NCI-H1105 (cell line): ENCODE measurements around the gene RALGPS1.
A peak's percentile ranks its signal among the peaks of the same experiment; 100 is the strongest.

Experiments used
- DNase-seq: peaks from one replicate; lab custom pipeline; 2025; lab: John Stamatoyannopoulos, UW

The RALGPS1 gene

DNA sequence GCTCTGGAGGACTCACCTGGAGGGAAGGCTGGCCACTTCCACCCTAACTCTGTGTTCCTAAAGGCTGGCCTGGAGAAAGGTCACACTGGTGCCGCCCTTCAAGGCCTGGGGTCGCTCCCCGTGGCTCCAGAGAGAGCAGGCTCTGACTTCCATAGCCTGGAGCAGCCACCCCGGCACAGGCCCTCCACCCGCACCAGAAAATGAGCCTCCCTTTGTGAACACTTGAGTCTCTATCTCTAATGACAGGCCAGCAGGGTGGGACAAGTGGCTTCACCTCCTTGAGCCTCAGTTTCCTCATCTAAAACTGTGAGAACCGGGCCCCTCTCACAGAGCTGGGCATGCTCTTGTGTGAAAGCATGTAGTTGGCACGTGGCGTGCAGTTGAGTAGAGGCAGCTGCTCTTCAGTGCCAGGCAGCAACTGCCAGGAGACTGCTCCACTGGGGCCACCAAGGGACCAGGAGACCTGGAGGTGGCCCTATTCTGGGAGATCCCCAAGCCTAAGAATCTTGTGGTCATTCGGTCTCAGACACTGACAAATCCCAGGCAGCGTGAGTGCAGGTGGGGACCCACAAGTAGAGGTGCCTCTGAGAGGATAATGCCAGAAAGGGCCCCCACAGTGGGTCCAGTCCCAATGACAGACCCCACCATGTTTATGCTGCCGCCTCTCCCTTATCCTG lies 293.3 kb downstream of the RALGPS1 start:
- no peak for DNase-seq

DNA sequence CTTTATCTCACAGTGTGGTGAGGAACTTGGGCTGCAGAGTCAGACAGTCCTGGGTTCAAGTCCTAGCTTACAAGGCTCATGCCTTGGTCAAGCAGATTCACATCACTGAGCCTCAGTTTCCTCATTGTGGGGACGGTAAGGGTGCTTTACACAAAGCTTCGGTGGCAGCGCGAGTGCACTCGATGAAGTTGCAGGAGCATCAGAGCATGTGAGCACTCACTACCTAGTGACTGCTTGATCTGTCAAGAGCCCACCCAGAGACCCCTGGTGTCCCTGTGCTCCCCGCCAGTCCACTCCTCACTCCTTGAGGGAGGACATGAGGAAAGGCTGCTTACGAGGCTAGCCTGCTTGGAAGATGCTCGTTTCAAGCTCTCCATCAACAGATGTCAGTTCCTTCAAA lies 293.8 kb downstream of the RALGPS1 start:
- DNase-seq, result no peak

DNA sequence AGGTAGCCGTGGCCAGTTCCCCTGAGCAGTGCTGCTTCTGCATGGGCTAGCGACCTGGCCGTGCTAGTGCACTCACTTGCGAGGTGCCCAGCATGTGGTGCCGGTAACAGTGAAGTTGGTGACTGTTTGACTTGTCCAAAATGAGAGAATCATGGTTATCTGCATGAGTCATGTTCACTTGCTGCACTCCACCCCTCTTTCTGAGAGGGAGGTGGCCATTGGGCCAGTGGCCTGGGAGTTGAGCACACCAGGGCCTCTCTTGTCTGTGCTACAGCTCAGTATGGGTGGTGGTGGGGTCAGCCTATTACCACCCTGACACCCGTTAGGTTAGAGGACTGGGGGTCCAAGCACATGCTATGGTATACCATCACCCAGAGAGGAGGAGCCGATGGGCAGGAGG lies 294.6 kb downstream of the RALGPS1 start:
- no peak for DNase-seq

DNA sequence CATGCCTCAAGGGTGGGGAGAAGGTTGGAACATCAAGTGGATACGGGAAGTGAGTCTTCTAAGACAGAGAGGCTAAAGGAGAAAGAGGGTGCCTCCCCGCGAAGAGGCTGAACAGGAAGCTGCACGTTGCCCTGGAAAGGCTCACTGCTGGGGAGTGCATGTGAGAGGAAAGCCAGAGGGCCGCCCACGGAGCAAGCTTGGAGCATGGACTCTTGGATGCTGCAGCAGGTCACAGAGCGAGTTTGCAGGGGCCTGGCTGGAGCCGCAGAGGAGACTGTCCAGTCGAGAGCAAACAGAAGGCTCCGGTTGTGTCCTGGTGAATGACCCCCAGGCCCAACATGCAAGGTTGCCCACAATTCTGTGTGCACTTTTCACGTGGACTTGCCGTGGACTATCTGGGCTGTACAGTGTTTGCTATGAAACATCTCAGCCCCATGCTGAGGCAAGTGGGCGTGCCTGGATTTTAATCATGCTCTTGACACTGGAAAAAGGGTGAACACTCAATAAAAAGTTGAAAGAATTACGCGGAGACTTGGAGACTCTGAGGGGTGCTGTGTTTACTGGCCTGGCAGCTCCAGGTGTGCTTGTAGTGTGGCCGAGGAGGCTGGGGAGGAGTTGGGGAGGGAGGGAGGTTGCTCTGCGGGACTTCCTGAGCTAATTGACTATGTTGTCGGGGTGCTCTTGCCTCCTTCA lies 295.5 kb downstream of the RALGPS1 start:
- no peak for DNase-seq

DNA sequence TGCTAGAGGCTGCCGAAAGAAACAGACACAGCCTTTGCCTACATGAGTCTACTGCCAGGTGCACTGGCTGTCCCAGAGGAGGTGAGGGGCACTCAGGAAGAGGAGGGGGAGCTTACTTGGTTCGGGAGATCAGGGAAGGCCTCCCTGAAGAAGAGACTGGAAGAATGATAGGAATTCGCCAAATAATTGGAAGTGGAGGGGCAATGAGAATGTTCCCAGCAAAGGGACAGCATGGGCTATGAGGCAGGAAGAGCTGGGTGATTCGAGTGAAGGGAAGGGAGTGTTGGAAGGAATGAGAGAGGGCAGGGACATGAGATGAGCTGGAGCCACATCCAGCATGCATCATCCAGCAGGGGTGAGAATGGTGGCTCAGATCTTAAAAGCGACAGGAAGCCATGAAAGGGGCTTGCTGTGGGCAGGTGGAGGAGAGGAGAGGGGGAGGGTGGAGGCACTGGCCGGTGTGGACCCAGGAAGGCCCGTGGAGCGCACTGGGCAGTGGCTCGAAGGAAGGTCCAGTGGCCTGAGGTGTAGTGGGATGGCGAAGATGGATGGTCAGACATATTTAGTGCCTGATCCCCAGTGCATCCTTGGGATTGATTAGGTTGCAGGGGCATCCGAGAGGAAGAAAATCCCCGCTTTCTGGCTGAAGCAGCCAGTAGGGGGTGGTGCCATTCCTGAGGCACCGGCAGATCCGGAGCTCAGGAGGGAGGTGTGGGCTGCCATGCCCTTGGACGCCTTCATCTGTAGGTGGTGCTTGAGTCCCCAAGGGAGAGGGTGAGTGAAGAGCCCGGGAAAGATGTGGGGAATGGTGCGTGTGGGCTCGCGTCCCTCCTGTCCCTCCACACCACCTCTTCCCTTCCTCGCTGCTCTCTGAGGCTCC lies 296.5 kb downstream of the RALGPS1 start:
- no peak for DNase-seq

DNA sequence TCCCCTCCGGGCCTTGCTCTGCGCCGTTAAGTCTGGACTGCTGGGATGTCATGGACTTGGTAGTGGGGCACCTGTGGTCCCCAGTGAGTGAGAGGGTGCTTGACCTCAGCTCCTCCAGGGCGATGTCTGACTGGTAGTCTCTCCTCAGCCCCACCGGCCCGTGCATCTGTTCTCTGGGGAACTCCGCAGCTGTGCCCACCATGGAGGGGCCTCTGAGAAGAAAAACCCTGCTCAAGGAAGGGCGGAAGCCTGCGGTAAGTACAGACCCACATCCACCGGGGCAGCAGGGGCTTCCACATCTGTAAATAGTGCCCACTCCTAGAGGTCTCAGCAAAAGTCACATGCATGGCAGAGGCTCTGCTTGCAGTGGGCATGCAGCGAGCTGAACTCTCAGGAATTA lies 297.4 kb downstream of the RALGPS1 start:
- no peak for DNase-seq

DNA sequence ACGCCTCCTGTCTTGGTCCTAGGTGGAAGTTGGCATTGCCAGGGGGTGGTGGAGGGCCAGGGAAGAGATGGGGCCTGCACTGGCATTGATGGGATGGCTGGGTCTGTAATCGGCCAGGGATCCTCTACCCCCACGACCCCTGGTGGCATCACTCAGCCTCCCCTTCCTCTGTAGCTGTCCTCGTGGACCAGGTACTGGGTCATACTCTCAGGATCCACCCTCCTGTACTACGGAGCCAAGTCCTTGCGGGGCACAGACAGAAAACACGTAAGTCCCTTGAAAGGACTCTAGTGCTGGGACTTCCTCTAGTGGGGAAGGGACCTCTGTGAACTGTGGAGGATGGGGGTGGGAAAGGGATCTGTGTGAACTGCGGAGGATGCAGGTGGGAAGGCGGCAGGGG lies 297.9 kb downstream of the RALGPS1 start:
- DNase-seq, result no peak

DNA sequence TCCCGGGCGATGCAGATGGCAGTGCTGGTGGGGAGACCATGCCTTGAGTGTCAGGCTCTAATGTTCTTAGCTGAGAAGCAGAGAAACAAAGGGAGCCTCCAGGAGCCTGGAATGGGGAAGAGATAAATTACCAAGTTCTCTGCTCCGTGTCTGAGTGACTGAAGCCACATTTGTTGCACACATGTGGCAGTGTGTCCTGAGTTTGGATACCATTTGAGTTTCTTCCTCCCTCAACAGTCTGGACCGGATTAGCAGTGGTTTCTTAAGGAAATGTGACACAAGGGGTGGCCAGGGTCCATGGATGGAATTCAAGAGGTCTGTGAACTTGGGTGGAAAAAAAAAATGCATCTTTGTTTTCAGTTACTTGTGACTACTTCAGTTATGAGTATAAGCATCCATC lies 299.3 kb downstream of the RALGPS1 start:
- DNase-seq, result no peak

DNA sequence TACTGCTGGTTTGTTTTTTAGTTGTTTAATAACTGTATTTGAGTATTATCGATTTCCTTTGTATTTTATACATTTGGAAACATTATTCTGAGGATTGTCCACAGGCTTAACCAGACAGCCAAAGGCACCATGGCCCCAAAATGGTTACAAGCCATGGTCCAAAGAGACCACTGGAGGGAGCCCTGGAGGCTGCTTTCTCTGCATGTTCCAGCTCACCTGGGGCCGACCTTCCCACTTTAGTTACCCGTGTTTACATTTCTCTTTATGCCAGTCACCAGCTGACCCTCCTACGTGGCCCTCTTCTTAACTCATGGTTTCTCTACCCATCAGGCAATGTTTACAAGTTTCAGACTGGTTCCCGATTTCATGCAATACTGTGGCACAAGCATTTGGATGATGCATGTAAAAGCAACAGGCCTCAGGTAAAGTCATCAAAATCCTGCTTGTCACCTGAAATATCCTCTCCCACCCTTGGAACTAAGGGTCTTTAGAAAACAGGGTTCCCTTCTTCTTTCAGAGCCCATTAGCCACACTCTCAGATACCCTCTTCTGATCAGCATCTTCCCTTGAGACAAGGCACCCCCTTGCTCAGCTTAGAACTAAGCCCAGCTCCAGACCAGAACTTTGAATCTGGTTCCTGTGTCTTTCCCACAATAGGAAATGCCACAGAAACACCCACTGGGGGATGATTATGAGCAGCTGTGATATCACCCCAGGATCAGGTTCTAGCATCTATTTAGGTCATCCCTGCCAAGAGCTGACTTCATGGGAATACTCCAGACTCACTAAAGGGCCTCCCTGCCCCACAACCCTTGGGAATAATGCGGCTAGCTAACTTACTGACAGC lies 300.1 kb downstream of the RALGPS1 start:
- peak; percentile 39 for DNase-seq

DNA sequence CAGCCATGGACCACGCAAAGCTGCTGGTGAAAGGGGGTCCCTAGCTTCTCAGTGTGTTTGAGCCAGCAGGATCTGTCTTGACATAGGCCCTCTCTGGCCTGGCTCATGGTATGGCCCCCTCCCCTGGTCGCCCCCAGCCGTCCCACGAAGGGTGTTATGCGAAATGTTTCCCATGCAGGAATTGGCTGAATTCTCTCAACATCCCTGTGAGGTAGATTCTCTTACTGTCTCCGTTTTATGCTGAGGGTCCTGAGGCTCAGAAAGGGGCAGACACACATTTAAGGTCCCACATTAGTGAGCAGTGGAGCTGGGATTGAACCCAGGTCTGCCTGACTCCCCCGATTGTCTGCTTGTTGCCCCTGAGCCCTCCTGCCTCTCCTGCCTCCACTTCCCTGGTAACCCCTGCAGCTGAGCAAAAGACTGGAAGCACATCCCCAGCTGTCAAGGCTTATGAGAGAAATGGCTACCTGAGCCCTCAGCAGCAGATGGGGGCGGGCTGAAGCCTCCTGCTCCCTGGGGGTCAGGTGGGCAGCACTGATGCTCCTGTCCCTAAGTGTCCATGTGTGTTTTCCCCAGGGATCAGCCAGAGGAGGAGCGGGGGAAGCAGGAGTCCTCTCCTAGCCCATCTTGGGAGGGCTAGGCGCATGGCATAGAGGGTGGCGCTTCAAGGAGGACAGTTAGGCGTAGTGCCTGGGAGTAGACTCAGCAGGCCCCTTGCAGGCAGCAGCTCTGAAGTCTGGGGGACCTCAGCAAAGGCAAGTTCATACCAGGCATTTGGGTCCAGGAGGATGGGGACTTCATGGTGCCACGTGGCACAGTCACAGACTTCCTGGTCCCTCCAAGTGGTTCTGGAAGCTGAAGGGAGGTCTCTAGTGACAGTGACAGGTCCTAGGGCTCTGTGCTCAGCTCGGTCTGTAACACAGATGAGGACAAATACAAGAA lies 301.0 kb downstream of the RALGPS1 start:
- no peak for DNase-seq

DNA sequence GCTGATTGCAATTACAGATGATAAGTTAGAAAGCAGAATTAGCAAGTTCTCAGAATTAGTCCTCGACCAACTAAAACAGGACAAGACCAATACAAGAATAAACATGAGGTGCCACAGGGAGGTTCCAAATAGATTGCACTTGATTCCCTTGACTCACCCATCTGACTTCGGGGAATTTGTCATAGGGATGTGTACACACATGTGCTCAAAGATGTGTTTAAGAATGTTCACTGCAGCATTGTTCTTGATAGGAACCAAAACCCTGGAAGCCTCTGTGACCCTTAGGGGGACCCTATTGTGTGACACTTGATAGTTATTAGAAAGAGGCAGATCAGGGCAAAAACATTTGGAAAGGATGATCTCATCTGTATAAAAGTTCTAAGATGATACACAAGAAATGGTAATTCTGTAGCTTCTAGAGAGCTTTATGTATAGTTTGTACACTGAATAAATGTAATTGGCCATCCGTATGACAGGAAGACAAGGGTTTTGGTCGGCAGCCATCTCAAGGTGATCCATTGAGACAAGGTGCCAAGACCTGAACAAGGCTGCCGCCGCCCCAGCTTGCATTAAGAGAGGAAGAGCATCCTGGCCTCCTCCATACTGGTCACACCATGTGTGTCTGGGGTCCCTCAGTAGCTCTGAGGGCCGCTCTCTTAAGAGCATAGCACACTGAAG lies 301.8 kb downstream of the RALGPS1 start:
- no peak for DNase-seq

DNA sequence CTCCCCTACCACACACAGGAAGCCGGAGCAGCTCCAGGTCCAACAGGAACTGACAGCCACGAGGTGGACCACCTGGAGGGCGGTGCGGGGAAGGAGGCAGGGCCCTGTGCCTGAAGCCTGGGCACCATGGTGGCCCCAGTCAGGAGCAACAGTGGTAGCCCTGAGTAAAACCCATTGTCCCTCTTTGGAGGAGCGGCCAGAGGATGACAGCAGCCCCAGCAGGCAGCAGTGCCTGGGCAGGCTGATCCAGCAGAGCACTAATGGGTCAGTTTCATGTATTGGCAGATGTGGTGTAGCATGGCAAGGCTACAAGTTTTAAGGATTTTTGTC lies 302.3 kb downstream of the RALGPS1 start:
- DNase-seq, result no peak

DNA sequence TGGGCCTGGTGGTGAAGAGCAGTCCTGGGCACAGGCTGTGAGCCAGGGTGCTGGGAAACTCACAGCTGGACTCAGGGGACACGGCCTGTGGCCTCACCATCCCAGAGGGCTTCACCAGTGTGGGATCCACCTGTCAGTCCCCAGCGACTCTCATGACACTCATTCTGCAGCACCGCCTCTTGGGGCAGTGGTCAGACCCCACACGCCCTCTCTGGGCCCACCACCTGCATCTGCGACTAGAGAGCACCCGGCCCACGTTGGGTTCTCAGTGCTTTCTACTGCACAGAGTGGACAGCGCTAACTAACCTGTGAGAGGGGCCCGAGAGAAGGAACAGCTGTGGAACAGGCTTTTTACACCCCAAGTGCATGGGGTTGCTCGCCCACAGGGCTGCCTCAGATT lies 304.2 kb downstream of the RALGPS1 start:
- no peak for DNase-seq

DNA sequence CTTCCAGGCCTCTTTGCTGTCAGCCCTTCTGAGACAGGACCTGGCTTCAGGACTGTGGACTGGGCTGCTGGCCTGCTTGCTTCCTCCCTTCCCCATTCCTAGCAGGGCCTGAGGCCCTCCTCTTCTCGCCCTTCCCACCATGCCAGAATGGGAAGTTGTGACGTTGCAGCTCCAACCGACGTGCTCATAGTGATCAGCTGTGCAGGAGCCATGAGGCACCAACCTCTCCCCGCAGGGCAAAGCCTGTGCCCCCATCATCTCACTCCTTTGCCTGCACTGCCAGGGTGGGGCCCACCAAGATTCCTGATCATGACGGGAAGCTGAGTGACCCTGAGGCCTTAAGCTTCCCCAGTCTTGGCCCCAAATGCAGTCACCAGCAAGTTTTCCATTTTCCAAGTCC lies 304.9 kb downstream of the RALGPS1 start:
- DNase-seq, result no peak

DNA sequence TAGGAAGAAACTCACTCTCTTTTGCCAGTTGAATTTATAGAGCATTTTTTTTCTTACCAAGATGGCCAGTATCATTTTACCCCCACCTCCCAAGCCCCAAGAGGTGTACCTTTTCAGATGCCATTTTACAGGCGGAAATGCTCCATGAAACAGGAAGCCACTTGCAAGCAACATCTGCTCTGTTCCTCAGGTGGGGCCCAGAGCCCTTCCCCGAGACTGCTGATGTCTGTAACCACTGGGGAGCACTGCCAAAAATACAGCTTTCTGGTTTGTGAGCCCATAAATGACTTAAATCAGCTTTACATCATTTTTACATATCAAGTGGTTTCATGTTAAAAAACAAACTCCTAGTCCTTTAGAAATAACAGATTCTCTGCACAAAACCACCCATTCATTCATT lies 307.1 kb downstream of the RALGPS1 start:
- DNase-seq, result no peak

DNA sequence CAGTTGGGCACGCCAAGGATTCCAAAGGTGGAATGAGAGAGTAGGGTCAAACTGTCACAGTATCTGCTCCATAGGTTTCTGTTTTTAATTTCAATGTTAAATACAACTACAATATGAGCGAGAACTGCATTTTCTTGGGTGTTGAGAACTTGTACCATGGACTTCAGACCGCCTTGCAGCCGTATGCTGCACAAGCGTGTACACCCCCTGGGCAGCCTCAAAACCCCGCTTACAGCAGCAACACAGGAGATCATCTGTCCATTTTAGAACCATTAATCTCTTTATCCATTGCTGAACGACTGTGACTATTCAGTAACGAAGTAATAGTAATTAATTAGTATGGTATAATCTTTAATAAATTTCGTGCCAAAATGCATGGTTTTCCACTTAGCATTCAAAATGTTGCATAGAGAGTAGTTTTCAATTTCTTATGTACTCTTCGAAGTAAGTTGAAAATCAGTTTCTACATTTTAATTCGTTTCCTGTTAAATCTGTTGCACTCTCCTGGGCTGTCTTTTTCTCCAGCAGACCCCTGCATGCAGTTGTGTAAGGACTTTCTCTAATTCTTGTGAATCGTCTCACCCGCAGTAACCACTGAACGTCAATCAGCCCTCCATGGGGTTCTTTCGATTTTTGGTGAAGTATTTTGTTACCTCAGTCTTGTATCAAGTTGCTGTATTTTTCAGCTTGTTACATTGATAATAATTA lies 308.0 kb downstream of the RALGPS1 start:
- DNase-seq, result no peak

DNA sequence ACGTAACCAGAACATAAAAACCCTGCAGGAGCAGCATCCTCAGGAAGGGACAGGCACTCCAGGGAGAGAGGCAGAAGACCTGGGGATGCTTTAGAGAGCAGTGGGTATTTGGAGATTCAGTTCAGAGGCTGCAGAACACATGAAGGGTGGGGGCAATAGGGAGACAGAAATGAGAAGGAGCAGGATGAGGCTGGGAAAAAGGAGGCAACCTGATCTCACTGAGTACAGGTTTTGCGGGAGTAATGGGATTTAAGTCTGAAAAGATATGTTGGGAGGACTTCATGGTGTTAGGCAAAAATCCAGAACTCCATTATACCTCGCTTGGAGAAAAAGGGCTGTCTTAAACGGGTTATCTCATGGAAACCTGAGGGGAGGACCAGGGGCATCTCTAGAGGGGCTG lies 308.7 kb downstream of the RALGPS1 start:
- no peak for DNase-seq

DNA sequence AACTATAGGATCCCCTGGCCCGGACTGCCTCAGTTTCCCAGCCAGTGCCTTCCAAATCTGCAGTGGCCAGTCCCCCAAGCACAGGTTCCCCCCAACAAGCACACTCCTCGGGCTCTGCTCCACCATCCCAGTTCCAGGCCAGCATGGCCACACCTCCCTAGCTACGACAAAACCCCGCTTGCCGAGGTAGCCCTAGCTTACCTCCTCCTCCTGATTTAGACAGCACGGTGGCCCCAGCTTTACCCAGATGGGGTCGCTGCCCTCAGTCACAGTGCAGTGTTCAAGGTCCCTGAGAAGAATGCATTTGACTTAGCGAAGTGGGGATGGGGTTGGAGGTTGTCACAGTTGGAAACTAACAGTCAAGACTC lies 309.2 kb downstream of the RALGPS1 start:
- no peak for DNase-seq

DNA sequence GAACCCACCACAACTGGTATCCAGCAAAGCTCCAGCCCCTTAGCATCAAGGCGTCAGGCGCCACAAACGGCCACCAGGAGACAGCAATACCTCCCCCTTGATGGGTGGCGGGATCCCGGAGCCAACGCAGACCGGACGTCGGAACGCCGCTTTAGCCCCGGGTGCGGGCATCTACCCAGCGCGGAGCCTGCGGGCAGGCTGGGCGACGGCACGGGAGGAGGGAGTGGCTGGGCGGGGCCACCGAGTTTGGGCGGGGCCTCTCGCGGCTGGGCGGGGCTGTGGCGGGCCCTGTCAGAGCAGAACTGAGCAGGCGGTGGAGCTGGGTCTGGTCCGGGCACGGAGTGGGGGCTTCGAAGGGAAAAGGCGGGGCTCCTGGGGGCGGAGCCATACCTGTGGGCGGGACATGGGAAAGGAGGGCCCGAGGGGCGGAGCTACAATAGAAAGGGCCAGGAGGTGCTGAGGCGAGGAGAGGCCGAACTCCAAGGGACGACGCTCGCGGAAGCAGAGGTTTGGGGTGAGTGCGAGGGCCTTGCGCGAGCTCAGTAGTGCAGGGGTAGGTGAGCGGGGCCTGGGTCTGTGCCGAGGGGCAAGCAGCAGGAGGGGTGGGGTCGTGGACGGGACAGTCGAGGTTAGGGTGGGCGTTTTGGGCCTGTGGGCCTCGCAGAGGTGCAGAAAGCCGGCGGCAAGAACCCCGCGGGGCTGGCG lies 309.7 kb downstream of the RALGPS1 start:
- peak; percentile 80 for DNase-seq
